ENCODE data around the gene LCOR.

The LCOR gene

DNA sequence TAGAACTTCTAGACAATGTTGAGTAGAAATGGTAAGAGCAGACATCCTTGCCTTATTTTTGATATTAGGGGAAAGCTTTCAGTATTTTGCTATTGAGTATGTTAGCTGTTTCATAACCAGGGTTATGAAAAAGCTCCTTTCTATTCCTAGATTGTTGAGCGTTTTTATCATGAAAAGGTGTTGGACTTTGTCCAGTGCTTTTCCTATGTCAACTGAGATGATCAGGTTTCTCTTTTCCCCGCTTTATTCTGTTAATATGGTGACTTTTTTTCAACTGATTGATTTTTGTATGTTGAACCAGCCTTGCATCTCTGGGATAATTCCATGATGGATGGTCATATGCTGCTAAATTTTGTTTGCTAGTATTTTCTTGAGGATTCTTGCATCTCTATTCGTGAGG lies 58.5 kb downstream of the LCOR start:
- DNase-seq = no peak

GRCh38 chr10:96891840-96892239 lies 59.7 kb downstream of the LCOR start:
- no peak for DNase-seq

GRCh38 chr10:96895662-96896424 lies 63.7 kb downstream of the LCOR start:
- DNase-seq = no peak

DNA sequence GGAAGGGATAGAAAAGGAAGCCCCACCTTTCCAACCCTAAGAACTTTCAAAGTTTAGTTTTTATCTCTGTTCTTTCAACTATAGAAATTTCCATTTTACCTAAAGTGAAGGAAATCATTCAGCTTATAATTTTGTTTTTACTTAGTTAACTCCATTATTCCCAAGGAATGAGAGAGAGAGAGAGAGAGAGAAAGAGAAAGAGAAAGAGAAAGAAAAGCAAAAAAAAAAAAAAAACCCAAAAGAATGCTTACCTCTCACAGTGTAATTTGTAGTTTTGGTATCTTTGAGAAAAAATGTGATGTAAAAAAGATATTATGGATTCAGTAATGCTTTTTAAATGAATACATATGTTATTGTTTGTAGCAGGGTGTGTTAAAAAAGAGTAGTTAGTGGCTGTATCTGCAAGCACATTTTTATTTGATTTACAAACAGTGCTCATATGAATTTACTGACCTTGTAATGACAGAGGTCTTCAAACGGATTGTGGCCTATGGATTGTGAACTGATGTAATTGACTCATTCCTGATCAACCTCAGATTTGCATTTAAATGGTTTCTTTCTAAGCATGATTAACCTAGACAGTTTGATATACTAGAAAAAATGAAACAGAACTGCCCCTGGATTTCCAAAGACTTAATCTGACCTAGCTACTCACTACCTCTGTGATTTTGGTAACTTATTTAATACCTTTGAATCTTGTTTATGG lies 64.9 kb downstream of the LCOR start:
- DNase-seq = no peak

DNA sequence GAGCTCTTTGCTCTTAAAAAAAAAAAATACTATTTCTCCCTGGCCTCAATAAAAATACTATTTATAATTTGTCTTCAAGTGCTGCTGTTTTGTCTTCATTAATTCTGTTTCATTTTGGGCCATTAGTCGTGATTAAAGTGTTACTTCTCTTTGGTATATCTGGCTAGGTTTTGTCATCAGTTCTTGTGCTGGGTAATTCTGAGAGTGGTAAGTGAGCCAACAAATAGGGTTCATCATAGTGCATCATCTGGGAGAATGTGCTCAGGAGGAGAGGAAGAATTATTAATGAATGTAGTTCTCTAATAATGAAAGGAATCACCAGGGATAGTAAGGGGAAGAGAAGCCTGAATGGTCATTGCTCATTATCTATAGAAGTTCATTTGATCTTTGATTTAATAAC lies 70.0 kb downstream of the LCOR start:
- no peak for DNase-seq

- DNase-seq = no peak
Observed at GRCh38 chr10:96902731-96903358, 70.7 kb downstream of the LCOR start.

DNA sequence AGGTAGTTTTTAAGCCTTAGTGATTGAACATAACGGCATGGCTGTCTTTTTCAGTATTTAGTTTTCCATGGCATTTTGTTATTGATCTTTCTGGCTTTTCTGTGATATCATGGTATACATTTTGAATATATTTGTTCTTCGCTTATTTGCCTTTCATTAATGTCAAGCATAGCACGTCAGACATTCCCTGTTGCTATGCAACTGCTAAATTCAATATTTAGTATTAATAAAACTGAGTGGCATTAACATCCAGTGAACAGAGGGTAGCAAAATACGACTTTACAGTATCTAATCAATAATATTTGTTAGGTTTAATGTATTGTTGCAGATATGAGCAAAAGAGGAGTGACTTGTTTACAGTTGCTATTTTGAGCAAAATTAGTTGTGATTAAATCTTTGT lies 72.5 kb downstream of the LCOR start:
- no peak for DNase-seq

DNA sequence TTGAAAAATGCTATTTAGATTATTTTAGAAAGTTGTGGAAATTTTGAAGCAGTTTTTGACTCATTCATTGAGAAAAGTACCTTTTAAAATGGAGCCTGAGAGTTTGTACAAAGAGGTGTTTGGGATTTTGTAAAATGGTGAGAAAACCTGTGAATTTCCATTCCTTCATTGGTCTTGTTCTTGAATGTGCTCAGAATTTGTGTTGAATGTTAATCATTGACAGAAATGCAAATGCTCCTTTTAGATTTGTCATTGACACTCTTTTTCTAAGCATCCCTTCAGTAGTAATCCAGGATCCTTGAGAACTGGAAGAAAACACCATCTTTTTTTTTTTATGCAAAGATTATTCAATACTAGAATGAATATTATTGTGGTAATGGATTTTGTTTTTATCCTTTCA lies 74.8 kb downstream of the LCOR start:
- no peak for DNase-seq

DNA sequence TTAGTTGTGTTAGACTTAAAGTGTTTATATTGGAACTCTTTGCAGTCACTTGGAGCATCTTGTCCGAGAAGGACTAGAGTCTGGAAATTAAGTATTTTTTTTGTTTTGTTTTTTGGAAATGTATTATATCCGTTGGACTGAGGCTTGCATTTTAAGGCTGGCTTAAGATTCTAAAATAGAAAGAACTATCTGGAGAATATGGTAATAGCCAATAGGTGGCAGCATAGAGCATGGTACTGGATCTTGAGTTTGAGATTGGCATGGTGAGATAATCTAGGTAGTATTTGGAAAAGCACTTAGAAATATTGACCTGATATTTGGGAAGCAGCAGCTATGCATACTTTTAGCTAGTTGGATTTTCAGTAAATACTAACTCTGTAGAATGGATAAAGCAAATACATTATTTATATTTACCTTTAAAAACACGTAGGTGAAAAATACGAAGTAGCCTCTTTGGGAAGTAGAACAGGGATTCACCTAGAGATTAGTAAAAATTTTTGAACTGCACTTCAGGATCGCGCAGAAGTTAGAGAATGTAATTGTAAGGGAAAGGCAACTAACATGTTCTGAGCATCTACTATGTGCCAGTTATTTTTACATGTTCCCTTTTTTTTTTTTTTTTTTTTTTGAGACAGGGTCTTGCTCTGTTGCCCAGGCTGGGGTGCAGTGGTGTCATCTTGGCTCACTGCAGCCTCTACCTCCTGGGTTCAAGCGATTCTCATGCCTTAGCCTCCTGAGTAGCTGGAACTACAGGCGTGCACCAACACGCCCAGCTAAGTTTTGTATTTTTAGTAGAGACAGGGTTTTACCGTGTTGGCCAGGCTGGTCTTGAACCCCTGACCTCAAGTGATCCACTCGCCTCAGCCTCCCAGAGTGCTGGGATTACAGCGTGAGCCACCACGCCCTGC lies 78.6 kb downstream of the LCOR start:
- DNase-seq = peak; percentile 15

DNA sequence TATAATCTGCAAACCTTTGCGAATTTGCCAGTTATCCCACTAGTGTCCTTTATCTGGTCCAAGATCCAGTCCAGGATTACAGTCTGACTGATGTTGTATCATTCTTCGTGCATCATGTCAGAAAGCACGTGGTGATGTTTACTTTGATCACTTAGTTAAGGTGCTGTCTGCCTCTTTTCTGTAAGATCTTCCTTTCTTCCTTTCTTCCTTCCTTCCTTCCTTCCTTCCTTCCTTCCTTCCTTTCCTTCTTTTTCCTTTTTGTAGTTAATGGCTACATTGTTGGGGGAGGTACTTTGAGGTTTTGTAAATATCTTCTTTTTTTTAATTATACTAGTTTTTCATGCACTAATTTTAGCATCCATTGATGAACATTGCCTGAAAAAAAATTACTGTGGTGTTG lies 80.3 kb downstream of the LCOR start:
- DNase-seq = no peak

- no peak for DNase-seq
Observed at GRCh38 chr10:96913906-96914305, 81.8 kb downstream of the LCOR start.

- DNase-seq = no peak
Observed at GRCh38 chr10:96917628-96918027, 85.5 kb downstream of the LCOR start.

DNA sequence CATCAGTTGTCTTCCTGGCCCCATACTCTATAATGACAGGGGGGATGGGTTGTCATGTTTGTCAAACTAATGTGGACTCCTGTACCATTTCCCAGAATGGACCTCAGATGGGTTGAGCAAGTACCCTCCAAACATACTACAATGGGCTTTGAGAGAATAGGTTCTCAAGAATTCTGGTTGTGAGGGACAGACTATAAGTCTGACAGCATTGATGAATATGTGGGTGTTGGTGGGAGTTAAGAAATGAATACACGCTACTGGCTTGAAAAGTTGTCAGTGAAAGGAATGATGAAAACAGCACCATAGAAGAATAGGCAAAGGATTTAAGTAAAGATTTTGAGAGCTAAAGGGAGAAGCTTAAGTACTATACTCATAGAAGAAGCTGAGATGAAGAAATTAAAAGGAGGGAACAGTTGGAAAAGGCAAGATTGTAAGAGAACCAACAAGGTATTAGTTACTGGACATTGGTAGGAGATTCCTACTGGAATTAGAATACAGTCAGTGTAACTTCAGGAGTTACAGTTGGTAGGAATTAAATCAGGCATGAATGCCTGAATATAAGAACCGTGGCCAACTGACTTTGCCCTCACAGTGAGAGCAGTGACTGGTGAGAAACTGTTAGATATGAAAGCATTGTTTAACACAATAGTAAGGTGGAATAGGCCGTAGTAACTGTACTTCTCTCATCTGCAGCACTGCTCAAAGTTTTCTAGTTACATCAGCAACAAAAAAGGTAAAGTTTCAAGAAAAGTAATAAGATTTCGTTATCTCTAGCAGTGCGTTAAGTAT lies 86.3 kb downstream of the LCOR start:
- DNase-seq = no peak

DNA sequence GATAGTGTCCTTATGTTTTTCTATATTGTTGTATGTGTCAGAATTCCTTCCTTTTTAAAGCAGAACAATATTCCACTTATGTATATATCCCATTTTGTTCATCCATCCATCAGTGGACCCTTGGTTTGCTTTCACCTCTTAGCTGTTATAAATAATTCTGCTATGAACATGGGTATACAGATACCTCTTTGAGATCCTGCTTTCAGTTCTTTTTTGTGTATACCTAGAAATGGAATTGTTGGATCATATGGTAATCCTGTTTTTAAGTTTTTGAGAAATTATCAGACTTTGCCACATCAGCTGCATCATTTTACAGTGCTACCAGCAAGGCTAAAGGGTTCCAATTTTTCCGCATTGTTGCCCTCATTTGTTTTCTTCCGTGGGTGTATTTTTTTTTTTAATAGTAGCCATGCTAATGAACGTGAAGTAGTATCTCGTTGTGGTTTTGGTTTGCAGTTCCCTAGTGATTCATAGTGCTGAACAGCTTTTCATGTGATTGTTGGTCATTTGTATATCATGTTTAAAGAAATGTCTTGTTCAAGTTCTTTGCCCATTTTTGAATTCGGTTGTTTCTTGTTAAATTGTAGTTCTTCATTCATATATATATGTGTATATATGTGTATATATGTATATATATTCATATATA lies 87.8 kb downstream of the LCOR start:
- DNase-seq = no peak

DNA sequence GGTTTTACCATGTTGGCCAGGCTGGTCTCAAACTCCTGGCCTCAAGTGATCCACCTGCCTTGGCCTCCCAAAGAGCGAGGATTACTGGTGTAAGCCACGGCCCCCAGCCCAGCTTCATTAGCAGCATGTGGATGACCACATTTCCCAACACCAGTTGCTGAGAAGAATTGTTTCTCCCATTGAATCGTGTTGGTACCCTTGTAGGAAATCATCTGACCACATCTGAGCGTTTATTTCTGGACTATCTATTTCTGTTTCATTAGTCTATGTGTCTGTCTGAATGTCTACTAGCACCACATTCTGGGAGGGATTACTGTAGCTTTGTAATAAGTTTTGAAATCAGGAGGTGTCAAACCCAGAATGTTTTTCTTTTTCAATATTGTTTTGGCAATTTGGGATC lies 89.6 kb downstream of the LCOR start:
- no peak for DNase-seq

GRCh38 chr10:96922978-96923948 lies 91.2 kb downstream of the LCOR start:
- no peak for DNase-seq

- DNase-seq = no peak
Observed at GRCh38 chr10:96924861-96925260, 92.8 kb downstream of the LCOR start.

- no peak for DNase-seq
Observed at GRCh38 chr10:96930469-96930868, 98.4 kb downstream of the LCOR start.

- DNase-seq = no peak
Observed at GRCh38 chr10:96935148-96935547, 103.0 kb downstream of the LCOR start.

DNA sequence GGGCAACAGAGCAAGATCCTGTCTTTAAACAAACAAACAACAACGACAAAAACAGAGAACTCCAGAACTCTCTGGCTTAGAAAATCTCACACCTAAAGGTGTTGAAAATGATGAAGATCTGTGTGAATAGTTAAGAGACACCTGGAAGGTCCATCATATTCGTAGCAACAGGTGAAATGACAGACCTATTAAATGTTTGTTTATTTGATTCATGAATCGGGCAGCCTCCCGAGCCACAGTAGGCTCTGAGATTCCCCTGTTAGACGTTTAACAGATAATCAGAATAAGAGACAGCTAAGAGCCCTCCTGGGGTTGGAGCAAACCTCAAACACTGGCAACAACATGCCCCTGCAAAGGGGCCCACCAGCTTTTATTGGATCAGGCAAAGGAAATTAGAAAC lies 103.7 kb downstream of the LCOR start:
- no peak for DNase-seq
